Hepatocyte (in vitro differentiated cells): ENCODE results near the gene LRMDA. TPM values are rescaled to one million over a fixed set of nuclear protein-coding genes. Genes with fewer than 3 reads are reported as not detected.

ENCODE experiments used
- DNase-seq: peaks from one replicate; pipeline ENCODE4 v3.0.0-alpha.2; 2016; ENCODE audit warnings: low spot score
- H2AFZ ChIP-seq: fragments of 200-600 bp; sonication (generic); 2 replicates; pipeline ENCODE4 v1.6.0; 2016; ENCODE audit warnings: antibody characterized with exemption, mild to moderate bottlenecking
- H3K27ac ChIP-seq: fragments of 200-600 bp; sonication (generic); 2 replicates; pipeline ENCODE4 v1.5.1; 2016; ENCODE audit warnings: mild to moderate bottlenecking
- H3K27me3 ChIP-seq: fragments of 200-600 bp; sonication (generic); 2 replicates; pipeline ENCODE4 v1.6.1; 2016
- H3K36me3 ChIP-seq: fragments of 200-600 bp; sonication (generic); replicated peaks from 2 replicates; pipeline ENCODE4 v1.5.1; 2016; ENCODE audit warnings: low read depth; ENCODE audit not compliant: insufficient read depth
- H3K4me1 ChIP-seq: fragments of 200-600 bp; sonication (generic); 2 replicates; pipeline ENCODE4 v1.5.1; 2016; ENCODE audit warnings: mild to moderate bottlenecking, moderate library complexity; ENCODE audit not compliant: insufficient read depth
- H3K4me2 ChIP-seq: fragments of 200-600 bp; sonication (generic); 2 replicates; pipeline ENCODE4 v1.6.0; 2016
- H3K4me3 ChIP-seq: fragments of 200-600 bp; sonication (generic); 2 replicates; pipeline ENCODE4 v1.5.1; 2016; ENCODE audit warnings: mild to moderate bottlenecking
- H3K79me2 ChIP-seq: fragments of 200-600 bp; sonication (generic); 2 replicates; pipeline ENCODE4 v1.6.0; 2017; ENCODE audit warnings: mild to moderate bottlenecking
- H3K9me2 ChIP-seq: fragments of 200-600 bp; sonication (generic); replicated peaks from 2 replicates; pipeline ENCODE4 v1.6.0; 2017; ENCODE audit warnings: mild to moderate bottlenecking; ENCODE audit not compliant: insufficient read depth
- H3K9me3 ChIP-seq: fragments of 200-600 bp; sonication (generic); 2 replicates; pipeline ENCODE4 v1.5.1; 2016; ENCODE audit warnings: low read depth, mild to moderate bottlenecking
- H4K20me1 ChIP-seq: fragments of 200-600 bp; sonication (generic); 2 replicates; pipeline ENCODE4 v1.6.0; 2016; ENCODE audit warnings: mild to moderate bottlenecking; ENCODE audit not compliant: insufficient read depth, poor library complexity, severe bottlenecking
- EZH2 ChIP-seq: fragments of 200-600 bp; sonication (generic); IDR thresholded peaks from 2 replicates; pipeline ENCODE4 v1.6.1; 2016; ENCODE audit warnings: antibody characterized with exemption, mild to moderate bottlenecking, borderline replicate concordance
- EZH2phosphoT487 ChIP-seq: fragments of 200-600 bp; sonication (generic); IDR thresholded peaks from one replicate; pipeline ENCODE4 v1.6.1; 2018; ENCODE audit warnings: antibody characterized with exemption, mild to moderate bottlenecking, low read depth, moderate library complexity; ENCODE audit not compliant: unreplicated experiment, severe bottlenecking
- WGBS: methylation state at CpG from one replicate; pipeline ENCODE4 v1.1.6; 2016; ENCODE audit warnings: low lambda C conversion rate; ENCODE audit errors: missing lambda C conversion rate; 5-methylcytosine and 5-hydroxymethylcytosine counted together
- polyA plus RNA-seq: library from polyadenylated mRNA; unstranded; fragments of >200 nt; fragmentation: Nextera tagmentation; extraction: Ambion mirVana; gene quantifications from 2 replicates; pipeline ENCODE4 v1.2.1, GENCODE V29; 2016
- total RNA-seq: library from RNA; depleted of rRNA; stranded (reverse); fragments of >200 nt; gene quantifications from 2 replicates; pipeline ENCODE4 v1.2.3, GENCODE V29; 2014
- TF ChIP-seq, protein P1 (sequence below): fragments of 200-600 bp; sonication (generic); IDR thresholded peaks from 2 replicates; pipeline ENCODE4 v1.5.1; 2016; ENCODE audit warnings: antibody characterized with exemption, mild to moderate bottlenecking; ENCODE audit not compliant: poor library complexity

LRMDA gene
- total and polyA plus RNA-seq, 2 experiments from 2014 or later: 5.6 to 15.7 TPM

DNA sequence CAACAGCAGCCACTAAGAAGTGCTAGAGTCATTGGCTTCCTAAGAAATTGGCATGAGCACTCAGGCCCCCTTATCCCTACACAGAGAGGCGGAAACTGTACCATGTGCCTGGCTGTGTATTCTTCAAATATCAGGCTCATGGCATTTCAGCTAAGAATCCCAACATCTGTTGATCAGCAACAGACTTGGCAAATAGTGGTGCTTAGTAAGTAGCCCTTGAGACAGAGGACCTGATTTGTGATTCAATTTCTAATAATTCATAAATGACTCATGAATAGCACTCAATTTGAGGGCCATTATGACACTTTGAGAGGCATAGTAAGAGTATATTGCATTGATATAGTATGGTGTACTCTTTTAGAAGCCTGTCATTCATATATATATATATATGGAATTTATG lies 309.1 kb downstream of the LRMDA start:
- H3K4me1 ChIP-seq: no peaks in the 10 kb centered on the region
- H4K20me1 ChIP-seq: no peaks in the 10 kb centered on the region
- H3K36me3 ChIP-seq: no peaks in the 10 kb centered on the region
- TF ChIP-seq, protein P1, sequence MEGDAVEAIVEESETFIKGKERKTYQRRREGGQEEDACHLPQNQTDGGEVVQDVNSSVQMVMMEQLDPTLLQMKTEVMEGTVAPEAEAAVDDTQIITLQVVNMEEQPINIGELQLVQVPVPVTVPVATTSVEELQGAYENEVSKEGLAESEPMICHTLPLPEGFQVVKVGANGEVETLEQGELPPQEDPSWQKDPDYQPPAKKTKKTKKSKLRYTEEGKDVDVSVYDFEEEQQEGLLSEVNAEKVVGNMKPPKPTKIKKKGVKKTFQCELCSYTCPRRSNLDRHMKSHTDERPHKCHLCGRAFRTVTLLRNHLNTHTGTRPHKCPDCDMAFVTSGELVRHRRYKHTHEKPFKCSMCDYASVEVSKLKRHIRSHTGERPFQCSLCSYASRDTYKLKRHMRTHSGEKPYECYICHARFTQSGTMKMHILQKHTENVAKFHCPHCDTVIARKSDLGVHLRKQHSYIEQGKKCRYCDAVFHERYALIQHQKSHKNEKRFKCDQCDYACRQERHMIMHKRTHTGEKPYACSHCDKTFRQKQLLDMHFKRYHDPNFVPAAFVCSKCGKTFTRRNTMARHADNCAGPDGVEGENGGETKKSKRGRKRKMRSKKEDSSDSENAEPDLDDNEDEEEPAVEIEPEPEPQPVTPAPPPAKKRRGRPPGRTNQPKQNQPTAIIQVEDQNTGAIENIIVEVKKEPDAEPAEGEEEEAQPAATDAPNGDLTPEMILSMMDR: no peak
- no peak for TF ChIP-seq EZH2phosphoT487
- no peak for TF ChIP-seq EZH2
- no peaks in the 10 kb centered on the region for H3K9me2 ChIP-seq
- H3K9me3 ChIP-seq: no peaks in the 10 kb centered on the region
- H2AFZ ChIP-seq: no peak overlapping the region
- DNase-seq: no peak
- no peaks in the 10 kb centered on the region for H3K27me3 ChIP-seq
- 96% methylated on average over 1 of the region's 1 CpG for WGBS
- no peak overlapping the region for H3K4me2 ChIP-seq
- no peak overlapping the region for H3K27ac ChIP-seq
- no peaks in the 10 kb centered on the region for H3K79me2 ChIP-seq
- no peak overlapping the region for H3K4me3 ChIP-seq

DNA sequence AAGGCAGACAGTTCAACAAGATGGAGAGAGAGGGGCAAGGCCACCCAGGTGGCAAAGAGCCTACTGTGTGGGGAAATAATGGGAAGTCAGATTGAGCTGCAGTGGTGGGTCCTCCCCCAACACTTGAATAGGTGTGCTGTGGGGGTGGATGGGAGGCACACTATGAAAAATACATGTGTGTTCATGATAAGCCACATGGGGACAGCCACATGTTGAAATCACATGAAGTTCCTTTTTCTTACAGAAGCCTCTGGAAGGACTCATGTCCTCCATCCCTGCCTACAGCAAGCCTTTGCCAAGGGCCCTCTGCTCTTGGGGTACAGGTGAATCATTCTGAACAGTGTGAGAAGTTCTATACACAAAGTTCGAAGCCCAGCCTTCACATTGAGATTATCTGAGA lies 310.9 kb downstream of the LRMDA start:
- H3K27me3 ChIP-seq: no peaks in the 10 kb centered on the region
- H3K36me3 ChIP-seq: no peaks in the 10 kb centered on the region
- H3K9me3 ChIP-seq: no peaks in the 10 kb centered on the region
- H3K9me2 ChIP-seq: no peaks in the 10 kb centered on the region
- 91% methylated on average over 1 of the region's 1 CpG for WGBS
- DNase-seq: no peak
- no peak overlapping the region for H3K27ac ChIP-seq
- no peaks in the 10 kb centered on the region for H3K79me2 ChIP-seq
- no peak overlapping the region for H3K4me3 ChIP-seq
- H2AFZ ChIP-seq: no peak overlapping the region
- H4K20me1 ChIP-seq: no peaks in the 10 kb centered on the region
- no peaks in the 10 kb centered on the region for H3K4me1 ChIP-seq
- TF ChIP-seq EZH2phosphoT487: no peak
- no peak for TF ChIP-seq EZH2
- TF ChIP-seq, protein P1: no peak
- no peak overlapping the region for H3K4me2 ChIP-seq

DNA sequence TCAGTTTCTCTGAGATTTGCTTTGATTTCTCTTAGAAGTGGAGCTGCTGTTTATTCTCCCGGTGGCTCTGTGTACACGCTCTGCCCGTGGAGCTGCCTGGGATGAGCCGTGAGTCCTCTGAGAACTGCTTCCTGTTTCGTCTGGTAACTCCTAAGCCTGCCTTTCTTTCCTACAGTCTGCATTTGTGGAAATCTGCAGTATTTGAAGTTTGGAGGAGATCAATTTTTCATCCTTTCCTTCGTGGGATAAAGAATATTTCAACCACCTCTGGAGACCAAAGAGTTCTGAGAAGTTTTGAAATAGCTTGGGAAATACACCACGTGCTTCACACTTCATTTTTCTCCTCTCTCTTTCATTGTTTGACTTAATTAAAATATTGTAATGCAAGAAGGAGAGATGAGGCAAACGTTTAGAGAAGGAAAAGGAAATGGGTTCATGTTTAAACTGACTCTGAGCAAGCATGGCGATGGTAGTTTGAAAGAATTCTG lies 311.9 kb downstream of the LRMDA start:
- no peak for TF ChIP-seq EZH2phosphoT487
- TF ChIP-seq, protein P1: no peak
- TF ChIP-seq EZH2: no peak
- Histone ChIP-seq H4K20me1 (no peaks in the 10 kb centered on the region), H3K4me1 (no peaks in the 10 kb centered on the region), H2AFZ (peak overlapping the region; percentile 3), H3K9me3 (no peaks in the 10 kb centered on the region), H3K4me3 (no peak overlapping the region), H3K27ac (peak overlapping the region; percentile 4), H3K36me3 (no peaks in the 10 kb centered on the region), H3K79me2 (no peaks in the 10 kb centered on the region), H3K4me2 (peak overlapping the region; percentile 3), H3K27me3 (no peaks in the 10 kb centered on the region), H3K9me2 (no peaks in the 10 kb centered on the region)
- WGBS: 34% methylated on average over 9 of the region's 9 CpGs
- DNase-seq: peak; percentile 23

DNA sequence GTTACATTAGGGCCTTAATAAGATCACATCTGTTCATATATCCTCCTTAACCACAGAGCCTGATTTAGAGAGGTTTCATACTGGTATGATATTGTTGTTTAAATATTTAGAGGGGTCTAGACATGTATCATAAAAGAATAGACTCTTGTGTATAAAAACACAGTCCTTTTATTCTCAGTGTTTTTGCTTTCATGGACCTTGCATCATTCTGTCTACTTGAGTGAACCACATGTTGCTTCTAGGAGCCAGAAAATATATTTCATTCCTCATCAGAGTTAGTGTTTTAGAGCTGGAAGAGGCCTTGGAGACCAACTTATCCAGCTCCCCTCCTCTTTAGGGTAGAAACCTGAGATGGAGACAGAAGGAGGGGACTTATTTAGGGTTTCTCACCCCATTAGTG lies 312.8 kb downstream of the LRMDA start:
- H2AFZ ChIP-seq: no peak overlapping the region
- H3K9me3 ChIP-seq: no peaks in the 10 kb centered on the region
- no peak overlapping the region for H3K27ac ChIP-seq
- no peaks in the 10 kb centered on the region for H4K20me1 ChIP-seq
- DNase-seq: no peak
- no peaks in the 10 kb centered on the region for H3K36me3 ChIP-seq
- no peaks in the 10 kb centered on the region for H3K9me2 ChIP-seq
- no peaks in the 10 kb centered on the region for H3K27me3 ChIP-seq
- no peaks in the 10 kb centered on the region for H3K79me2 ChIP-seq
- H3K4me1 ChIP-seq: no peaks in the 10 kb centered on the region
- H3K4me3 ChIP-seq: no peak overlapping the region
- TF ChIP-seq, protein P1: no peak
- no peak for TF ChIP-seq EZH2
- no peak for TF ChIP-seq EZH2phosphoT487
- no peak overlapping the region for H3K4me2 ChIP-seq
